ENCODE data around the gene ARHGEF12.
A peak's percentile ranks its signal among the peaks of the same experiment; 100 is the strongest.

ARHGEF12 gene

GRCh38 chr11:120335908-120336640 lies at the start of gene ARHGEF12:
Gene ARHGEF12, plus strand, starts transcription at chr11:120336413. Its CDS starts 831 bp downstream, at chr11:120337244.
- peak; percentile 33 to 67 for DNase-seq (ENCODE audit: low read depth in 1 of 2, low spot score in 1 of 2)

GRCh38 chr11:120288021-120288420 lies 48.2 kb upstream of the ARHGEF12 start:
- DNase-seq (ENCODE audit: low read depth in 1 of 2, low spot score in 1 of 2), result no peak

DNA sequence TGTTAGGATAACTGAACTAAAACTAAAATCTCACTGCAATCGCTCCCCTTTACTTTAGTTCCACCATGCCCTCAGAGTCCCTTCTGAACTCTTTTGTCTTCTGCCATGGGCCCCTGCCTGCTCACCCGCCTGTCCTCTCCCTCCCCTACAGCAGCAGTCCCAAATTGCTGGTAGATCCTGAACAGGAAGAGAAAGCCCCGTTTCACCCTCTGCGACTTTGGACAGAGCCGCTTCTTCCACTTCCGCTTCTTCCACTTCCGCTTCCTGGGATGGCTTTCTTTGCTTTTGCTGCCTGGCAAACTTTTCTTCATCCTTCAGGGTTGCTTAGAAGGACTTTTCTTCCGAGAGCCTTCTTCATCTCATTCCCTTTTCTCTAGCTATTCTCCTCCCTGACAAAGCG lies 46.8 kb upstream of the ARHGEF12 start:
- DNase-seq (ENCODE audit: low read depth in 1 of 2, low spot score in 1 of 2), result no peak

- no peak for DNase-seq (ENCODE audit: low read depth in 1 of 2, low spot score in 1 of 2)
Measured at GRCh38 chr11:120290956-120291355, 45.3 kb upstream of the ARHGEF12 start.

- DNase-seq (ENCODE audit: low read depth in 1 of 2, low spot score in 1 of 2), result no peak
Measured at GRCh38 chr11:120293038-120293800, 43.0 kb upstream of the ARHGEF12 start.

- no peak for DNase-seq (ENCODE audit: low read depth in 1 of 2, low spot score in 1 of 2)
Measured at GRCh38 chr11:120294096-120294495, 42.1 kb upstream of the ARHGEF12 start.

DNA sequence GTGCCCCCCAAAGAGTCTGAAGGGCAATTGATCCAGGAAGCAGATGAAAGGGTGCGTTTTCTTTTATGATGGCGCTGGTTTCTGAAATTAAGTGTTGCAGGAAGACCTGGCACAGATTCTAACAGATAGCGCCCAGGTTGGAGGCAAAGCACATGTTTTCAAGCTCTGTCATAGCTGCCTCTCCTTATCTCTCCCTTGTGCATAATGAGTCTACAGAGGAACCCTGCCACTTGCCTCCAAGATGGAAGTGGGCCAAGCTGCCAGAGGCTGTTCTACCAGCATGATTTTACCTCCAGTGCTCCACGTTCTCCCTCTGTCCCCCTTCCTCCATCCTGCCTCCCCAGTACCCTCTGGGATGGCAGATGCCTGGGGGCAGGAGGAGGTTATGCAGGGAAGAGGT lies 41.1 kb upstream of the ARHGEF12 start:
- no peak for DNase-seq (ENCODE audit: low read depth in 1 of 2, low spot score in 1 of 2)

GRCh38 chr11:120296554-120296953 lies 39.7 kb upstream of the ARHGEF12 start:
- DNase-seq (ENCODE audit: low read depth in 1 of 2, low spot score in 1 of 2), result no peak

GRCh38 chr11:120298461-120298860 lies 37.8 kb upstream of the ARHGEF12 start:
- DNase-seq (ENCODE audit: low read depth in 1 of 2, low spot score in 1 of 2), result no peak

- DNase-seq (ENCODE audit: low read depth in 1 of 2, low spot score in 1 of 2), result no peak
Measured at GRCh38 chr11:120302001-120302805, 34.0 kb upstream of the ARHGEF12 start.

DNA sequence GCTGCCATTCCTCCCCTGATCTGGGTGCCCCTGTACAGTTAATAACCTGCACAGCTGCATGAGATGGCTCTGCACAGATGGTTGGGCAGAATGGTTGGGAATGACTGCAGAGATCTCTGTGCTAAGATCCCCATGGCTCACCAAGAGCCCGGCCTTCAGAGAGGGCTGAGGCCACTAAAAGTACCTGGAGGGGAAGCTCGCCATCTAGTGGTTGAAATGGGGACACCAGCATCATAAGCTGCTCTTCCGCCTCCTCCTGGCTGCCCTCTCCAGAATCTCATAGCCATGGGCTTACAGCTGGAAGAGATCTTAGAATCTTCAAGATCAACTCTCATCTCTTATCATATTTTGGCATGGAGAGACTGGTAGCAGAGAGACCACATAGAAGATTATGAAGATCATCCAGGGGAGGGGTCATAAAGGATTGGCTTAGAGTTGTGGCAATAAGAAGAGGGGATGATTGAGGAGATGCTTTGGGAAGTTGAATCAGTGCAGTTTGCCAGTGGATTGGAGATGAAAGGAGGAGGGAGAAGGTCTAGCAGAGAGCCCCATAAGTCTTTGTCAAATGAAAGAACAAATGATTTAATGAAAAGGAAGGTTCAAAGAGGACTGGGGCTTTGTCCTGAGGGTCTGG lies 33.1 kb upstream of the ARHGEF12 start:
- peak; percentile 21 to 37 for DNase-seq (ENCODE audit: low read depth in 1 of 2, low spot score in 1 of 2)

GRCh38 chr11:120304526-120304925 lies 31.7 kb upstream of the ARHGEF12 start:
- no peak for DNase-seq (ENCODE audit: low read depth in 1 of 2, low spot score in 1 of 2)

- no peak for DNase-seq (ENCODE audit: low read depth in 1 of 2, low spot score in 1 of 2)
Measured at GRCh38 chr11:120305286-120305685, 30.9 kb upstream of the ARHGEF12 start.

GRCh38 chr11:120306519-120307242 lies 29.5 kb upstream of the ARHGEF12 start:
- DNase-seq (ENCODE audit: low read depth in 1 of 2, low spot score in 1 of 2), result no peak

DNA sequence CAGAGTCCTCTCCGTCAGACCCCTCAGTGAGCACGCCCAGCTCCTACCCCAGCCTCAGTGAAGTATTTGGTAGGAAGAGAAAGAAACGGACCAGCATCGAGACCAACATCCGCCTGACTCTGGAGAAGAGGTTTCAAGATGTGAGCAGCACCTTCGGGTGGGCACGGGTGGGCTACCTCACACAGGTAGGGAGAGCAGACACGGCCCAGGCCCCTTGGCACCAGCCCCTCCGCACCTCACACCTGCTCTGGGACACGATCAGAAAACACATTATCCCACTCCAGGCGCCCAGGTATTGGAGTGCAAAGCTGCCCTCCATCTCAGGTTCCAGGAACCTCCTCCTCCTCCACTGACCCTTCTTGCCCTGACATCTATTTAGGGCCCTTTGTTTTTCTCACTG lies 28.7 kb upstream of the ARHGEF12 start:
- DNase-seq (ENCODE audit: low read depth in 1 of 2, low spot score in 1 of 2), result no peak

DNA sequence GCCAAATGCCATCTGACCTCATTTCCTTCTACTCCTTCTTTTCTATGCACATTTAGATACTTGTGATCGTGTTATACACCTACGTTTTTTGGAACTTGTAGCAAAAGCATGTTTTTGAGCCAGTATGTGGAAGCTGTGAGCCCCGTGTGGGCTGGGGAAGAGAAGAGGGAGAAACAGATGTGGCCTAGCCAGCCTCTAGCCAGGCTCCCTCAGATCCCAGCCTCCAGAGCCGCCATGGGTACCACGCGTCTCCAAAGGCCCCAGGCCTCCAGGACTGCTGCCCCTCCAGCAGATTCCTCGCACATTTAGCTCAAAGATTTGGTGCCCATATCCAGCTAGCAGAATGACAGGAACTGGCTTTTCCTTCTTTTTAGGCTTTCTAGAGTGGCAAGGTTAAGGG lies 28.1 kb upstream of the ARHGEF12 start:
- no peak for DNase-seq (ENCODE audit: low read depth in 1 of 2, low spot score in 1 of 2)

DNA sequence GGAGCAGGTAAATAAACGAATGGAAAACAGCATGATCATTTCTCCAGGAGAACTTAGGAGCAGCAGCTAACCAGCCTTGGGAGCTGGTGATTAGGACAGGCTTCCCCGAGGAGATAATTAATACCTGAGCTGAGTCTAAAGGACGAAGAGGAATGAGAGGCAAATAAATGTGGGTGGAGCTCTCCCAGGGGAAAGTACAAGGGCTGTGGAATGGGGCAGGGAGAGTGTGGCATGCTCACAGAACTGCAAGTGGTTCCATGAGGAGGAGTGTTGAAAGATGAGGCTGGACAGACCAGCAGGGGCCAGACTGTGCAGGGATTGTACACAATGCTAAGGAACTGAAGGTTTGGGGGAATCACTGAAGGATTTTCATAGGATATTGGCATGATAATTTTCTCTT lies 25.3 kb upstream of the ARHGEF12 start:
- DNase-seq (ENCODE audit: low read depth in 1 of 2, low spot score in 1 of 2), result no peak

DNA sequence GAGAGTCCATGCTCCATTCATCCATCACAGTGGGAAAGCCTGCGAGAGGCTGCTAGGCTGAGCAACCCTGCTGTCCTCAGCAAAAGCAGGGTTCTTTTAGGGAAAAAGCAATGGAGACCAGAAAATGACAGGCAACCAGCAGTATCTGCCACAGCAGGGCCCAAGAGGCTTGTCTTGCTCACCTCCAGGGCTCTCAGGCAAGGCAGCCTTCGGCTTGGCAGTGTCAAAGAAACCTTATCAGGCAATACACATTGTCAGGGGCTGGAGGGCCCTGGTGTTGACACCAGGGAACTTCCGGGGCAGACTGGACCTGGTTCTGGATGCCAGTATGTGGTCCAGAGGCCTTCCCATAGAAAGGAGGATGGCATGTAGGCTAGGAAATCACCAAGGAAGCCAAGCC lies 21.4 kb upstream of the ARHGEF12 start:
- no peak for DNase-seq (ENCODE audit: low read depth in 1 of 2, low spot score in 1 of 2)

DNA sequence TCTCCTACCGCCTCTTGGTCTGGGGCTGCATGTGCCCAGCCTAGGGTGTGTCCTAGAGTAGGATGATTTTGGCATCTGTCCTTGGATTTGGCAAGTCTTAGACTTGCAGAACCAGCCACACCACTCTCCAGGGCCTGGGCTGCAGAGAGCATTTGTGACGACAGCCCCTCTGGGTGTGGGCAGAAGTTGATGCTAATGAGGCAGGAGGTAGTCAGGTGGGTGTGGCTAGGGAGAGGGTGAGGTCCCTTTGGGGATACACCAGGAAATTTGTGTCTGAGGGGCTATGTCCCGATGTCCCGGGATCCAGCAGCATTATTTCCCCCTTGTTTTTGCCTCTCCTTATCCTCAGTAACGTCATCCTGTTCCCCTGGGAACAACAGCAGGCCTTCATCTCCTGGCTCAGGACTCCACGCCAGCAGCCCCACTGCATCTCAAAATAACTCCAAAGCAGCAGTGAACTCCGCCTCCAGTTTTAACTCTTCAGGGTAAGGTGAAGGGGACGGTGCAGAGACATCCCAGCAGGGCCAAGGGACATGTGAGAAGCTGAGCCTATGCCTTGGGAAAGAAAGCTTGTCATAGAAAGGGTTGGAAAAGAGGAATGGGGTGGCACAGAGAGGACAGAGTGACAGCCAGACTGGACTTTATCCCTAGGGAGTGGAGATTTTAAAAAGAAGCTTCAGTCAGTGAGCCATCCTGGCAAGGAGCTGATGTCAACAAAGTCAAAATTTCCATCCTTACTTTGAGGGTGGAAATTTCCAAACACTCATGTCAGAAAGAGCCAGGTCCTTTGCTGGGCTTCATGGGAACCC lies 19.1 kb upstream of the ARHGEF12 start:
- DNase-seq (ENCODE audit: low read depth in 1 of 2, low spot score in 1 of 2), result no peak

Measured in activated T-helper 1 cell treated with anti-CD3 and anti-CD28 coated beads, Interleukin-2, amount 50 U/mL, for 16 hours (primary cell).